Liver (tissue), 3 donors: ENCODE data around the gene SIN3B.
A peak's percentile ranks its signal among the peaks of the same experiment; 100 is the strongest.

ENCODE experiments used
- ATF3 ChIP-seq: IDR thresholded peaks from 2 replicates; pipeline ENCODE4 v1.6.1; 2016; ENCODE audit warnings: antibody characterized with exemption
- CTCF ChIP-seq: fragments of 150-350 bp; IDR thresholded peaks from 2 replicates; pipeline ENCODE4 v1.5.1; 2017; ENCODE audit warnings: improper control_type of control experiment, low read depth, low read length; ENCODE audit not compliant: missing input control
- EGR1 ChIP-seq, 2 donors: IDR thresholded peaks; 2 replicates each; pipeline ENCODE4 v1.6.1; 2016 to 2018; ENCODE audit warnings: antibody characterized with exemption in 2 of 2, low read depth in 2 of 2
- GABPA ChIP-seq, 2 donors: IDR thresholded peaks in 1 of 2; conservative IDR thresholded peaks in 1 of 2; 2 replicates each; pipeline ENCODE4 v1.6.1; 2016; ENCODE audit warnings: antibody characterized with exemption in 2 of 2, mild to moderate bottlenecking in 1 of 2, moderate library complexity in 1 of 2
- HNF4G ChIP-seq: IDR thresholded peaks from 2 replicates; pipeline ENCODE4 v1.6.1; 2016; ENCODE audit warnings: antibody characterized with exemption
- JUND ChIP-seq, 2 donors: IDR thresholded peaks; 2 replicates each; pipeline ENCODE4 v1.6.1; 2016; ENCODE audit warnings: antibody characterized with exemption in 2 of 2
- RAD21 ChIP-seq, 2 donors: IDR thresholded peaks; 2 replicates each; pipeline ENCODE4 v1.6.1; 2016; ENCODE audit warnings: antibody characterized with exemption in 2 of 2, mild to moderate bottlenecking in 2 of 2
- REST ChIP-seq: IDR thresholded peaks from 2 replicates; pipeline ENCODE4 v1.6.1; 2016; ENCODE audit warnings: antibody characterized with exemption, mild to moderate bottlenecking
- RXRA ChIP-seq, 2 donors: IDR thresholded peaks; 2 replicates each; pipeline ENCODE4 v1.6.1; 2017 to 2018; ENCODE audit warnings: antibody characterized with exemption in 2 of 2, mild to moderate bottlenecking in 1 of 2
- SP1 ChIP-seq: IDR thresholded peaks from 2 replicates; pipeline ENCODE4 v1.6.1; 2018; ENCODE audit warnings: antibody characterized with exemption, mild to moderate bottlenecking
- TAF1 ChIP-seq: conservative IDR thresholded peaks from 2 replicates; pipeline ENCODE4 v1.6.1; 2016; ENCODE audit warnings: antibody characterized with exemption, mild to moderate bottlenecking
- YY1 ChIP-seq: IDR thresholded peaks from 2 replicates; pipeline ENCODE4 v1.6.1; 2016; ENCODE audit warnings: antibody characterized with exemption, mild to moderate bottlenecking
- ZBTB33 ChIP-seq: IDR thresholded peaks from 2 replicates; pipeline ENCODE4 v1.6.1; 2016; ENCODE audit warnings: antibody characterized with exemption
- TF ChIP-seq, protein P1 (sequence below): IDR thresholded peaks from 2 replicates; pipeline ENCODE4 v1.6.1; 2016; ENCODE audit warnings: antibody characterized with exemption
- donor health status: healthy.
- donor health status: healthy.

DNA sequence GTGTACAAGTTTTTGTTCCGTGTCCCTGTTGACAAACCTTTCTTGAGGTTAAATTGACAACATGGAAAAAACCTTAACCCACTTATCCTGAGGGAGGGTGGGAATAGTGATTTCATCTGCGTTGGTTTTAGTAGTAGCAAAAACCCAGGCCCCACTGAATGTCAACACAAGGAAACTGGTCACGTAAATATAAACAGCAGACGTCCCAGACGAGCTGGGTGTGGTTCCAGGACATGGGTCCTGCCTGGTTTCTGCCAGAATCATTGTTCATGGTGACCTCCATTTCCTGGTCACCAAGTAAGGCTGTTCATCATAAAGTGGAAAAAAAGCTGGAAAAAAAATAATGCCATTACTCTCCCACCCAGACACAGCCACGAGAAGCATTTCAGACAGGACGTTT, 42.7 kb downstream of the SIN3B start:
- TF ChIP-seq CTCF (no peak), TAF1 (no peak), YY1 (no peak), SP1 (peak; percentile 16), RAD21 (IDR thresholded peaks at IDR 0.05) (no peak), JUND (IDR thresholded peaks at IDR 0.05) (no peak), REST (no peak), GABPA (IDR thresholded peaks at IDR 0.05 in 1 of 2, conservative IDR thresholded peaks at IDR 0.05 in 1 of 2) (no peak), RXRA (IDR thresholded peaks at IDR 0.05) (no peak), EGR1 (IDR thresholded peaks at IDR 0.05; ENCODE audit: low read depth in 2 of 2) (no peak), HNF4G (no peak), ZBTB33 (no peak), ATF3 (no peak)
- TF ChIP-seq, protein P1, sequence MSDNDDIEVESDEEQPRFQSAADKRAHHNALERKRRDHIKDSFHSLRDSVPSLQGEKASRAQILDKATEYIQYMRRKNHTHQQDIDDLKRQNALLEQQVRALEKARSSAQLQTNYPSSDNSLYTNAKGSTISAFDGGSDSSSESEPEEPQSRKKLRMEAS: no peak
